Erythroblast (primary cell): ENCODE data around the gene FLT3LG.

Source experiments
- DNase-seq, 2 experiments: peaks; one replicate each; lab custom pipeline; 2025; lab: John Stamatoyannopoulos, UW
- GATA1 ChIP-seq: IDR thresholded peaks from 2 replicates; pipeline ENCODE4 v1.6.1; 2011; ENCODE audit warnings: low read depth, mild to moderate bottlenecking, control low read depth, low read length, moderate library complexity
- POLR2A ChIP-seq: IDR thresholded peaks from 2 replicates; pipeline ENCODE4 v1.6.1; 2011; ENCODE audit warnings: mild to moderate bottlenecking, low read length

FLT3LG gene, protein sequence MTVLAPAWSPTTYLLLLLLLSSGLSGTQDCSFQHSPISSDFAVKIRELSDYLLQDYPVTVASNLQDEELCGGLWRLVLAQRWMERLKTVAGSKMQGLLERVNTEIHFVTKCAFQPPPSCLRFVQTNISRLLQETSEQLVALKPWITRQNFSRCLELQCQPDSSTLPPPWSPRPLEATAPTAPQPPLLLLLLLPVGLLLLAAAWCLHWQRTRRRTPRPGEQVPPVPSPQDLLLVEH

DNA sequence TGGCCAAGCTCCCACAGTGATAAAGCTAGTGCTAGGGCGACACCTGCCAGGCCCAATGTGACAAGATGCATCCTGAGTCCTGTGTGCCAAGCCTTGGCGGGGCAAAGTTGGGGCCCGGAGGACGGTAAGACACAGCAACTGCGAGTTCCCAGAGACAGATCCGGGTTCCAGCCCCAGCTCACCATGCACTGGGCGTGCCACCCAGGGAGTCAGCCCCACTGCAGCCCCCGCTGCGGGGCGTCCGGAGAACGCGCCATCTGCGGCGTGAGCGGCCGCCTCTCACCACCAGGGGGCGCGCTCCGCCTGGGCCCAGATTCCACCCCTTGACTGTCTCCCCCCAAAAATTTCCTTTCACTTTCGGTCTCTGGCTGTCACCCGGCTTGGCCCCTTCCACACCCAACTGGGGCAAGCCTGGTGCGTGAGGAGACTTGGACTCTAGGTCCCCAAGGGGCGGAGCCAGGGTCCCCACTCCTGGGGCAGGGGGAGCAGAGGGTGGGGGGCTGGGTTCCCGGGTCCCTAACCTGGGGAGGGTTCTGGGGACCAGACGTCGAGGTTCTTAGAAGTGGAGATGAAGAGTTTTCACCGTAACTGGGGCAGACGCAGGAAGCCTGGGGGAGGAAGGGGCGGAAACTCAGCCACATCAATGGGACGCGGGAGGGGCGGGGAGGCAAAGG is at the start of gene FLT3LG:
FLT3LG (plus strand) TSS at position 348 of the 674 bp plus-strand sequence. CDS start 425 bp downstream, outside the sequence.
- peak; percentile 91 to 94 for DNase-seq
- peak; percentile 27 for TF ChIP-seq POLR2A
- TF ChIP-seq GATA1, result no peak

DNA sequence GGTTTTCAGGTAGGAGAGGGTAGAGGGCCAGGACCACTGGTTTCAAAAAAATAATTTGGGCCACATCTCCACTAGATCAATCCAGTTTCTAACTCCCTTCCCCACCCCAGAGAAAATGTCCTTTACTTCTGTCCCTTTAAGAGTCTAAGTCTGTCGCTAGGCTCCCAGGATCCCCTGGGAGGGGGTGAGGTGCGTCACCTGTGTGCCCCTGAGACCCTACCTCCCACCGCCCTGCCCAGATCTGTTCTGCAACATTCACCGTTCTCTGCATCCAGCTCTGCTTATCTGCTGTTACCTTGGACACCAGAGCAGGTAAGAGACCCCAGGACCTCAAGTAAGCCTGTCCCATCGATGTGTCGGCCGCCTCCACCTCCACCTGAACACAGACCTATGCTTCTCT is 48.8 kb upstream of the FLT3LG start, which contains the start of gene GFY:
GFY (plus strand) TSS at position 211 of the 400 bp plus-strand sequence. CDS start 1,043 bp downstream, outside the sequence.
- TF ChIP-seq POLR2A (no peak), GATA1 (no peak)
- no peak for DNase-seq

GRCh38 chr19:49425922-49426592 is 48.0 kb upstream of the FLT3LG start:
- no peak for DNase-seq

GRCh38 chr19:49427339-49427738 is 46.7 kb upstream of the FLT3LG start:
- DNase-seq, result no peak
- no peak for TF ChIP-seq POLR2A
- TF ChIP-seq GATA1, result no peak

More at GRCh38 chr19:49425922-49426592, 48.0 kb upstream of the FLT3LG start:
- TF ChIP-seq GATA1 (no peak), POLR2A (no peak)

GRCh38 chr19:49427855-49428546 is 46.0 kb upstream of the FLT3LG start:
- no peak for DNase-seq
- TF ChIP-seq GATA1 (no peak), POLR2A (no peak)

GRCh38 chr19:49428547-49429451 is 45.2 kb upstream of the FLT3LG start:
- no peak for DNase-seq
- TF ChIP-seq GATA1 (no peak), POLR2A (no peak)

GRCh38 chr19:49430172-49430677 is 43.8 kb upstream of the FLT3LG start:
- TF ChIP-seq POLR2A (no peak), GATA1 (no peak)

GRCh38 chr19:49430678-49431329 is 43.2 kb upstream of the FLT3LG start:
- no peak for TF ChIP-seq POLR2A
- TF ChIP-seq GATA1, result no peak
- DNase-seq, result no peak

More at GRCh38 chr19:49430172-49430677, 43.8 kb upstream of the FLT3LG start:
- DNase-seq, result no peak

GRCh38 chr19:49431330-49431749 is 42.7 kb upstream of the FLT3LG start:
- DNase-seq, result no peak
- TF ChIP-seq GATA1 (no peak), POLR2A (no peak)

GRCh38 chr19:49432141-49433073 is 41.6 kb upstream of the FLT3LG start:
- DNase-seq, result no peak

More at GRCh38 chr19:49432141-49433073, 41.6 kb upstream of the FLT3LG start:
- TF ChIP-seq GATA1 (no peak), POLR2A (no peak)
